HCT116 (cell line): Measurements from ENCODE around the gene NALCN. TPM values are rescaled to one million over a fixed set of nuclear protein-coding genes. Genes with fewer than 3 reads are reported as not detected.

Experiments used
- ATAC-seq: fragments of 200-7000 bp; cut with Tn5 transposase; 2 replicates; pipeline ENCODE4 v1.9.1; 2020; ENCODE audit warnings: mild to moderate bottlenecking, moderate library complexity
- BruUV-seq: library from RNA; stranded (reverse); fragments of 400-500 nt; replicated peaks from 2 replicates; lab custom pipeline; 2021; lab: Mats Ljungman, UMichigan
- CTCF ChIA-PET: fragments of 300-600 bp; sonication (Branson Sonifier 250); formaldehyde crosslinking; loops from one replicate; lab custom pipeline; 2021; ENCODE audit warnings: antibody characterized with exemption; lab: Charles Lee
- POLR2A ChIA-PET: fragments of 300-600, 350-600 bp; sonication (Branson Sonifier 250); formaldehyde crosslinking; loops from one replicate; lab custom pipeline; 2021; ENCODE audit warnings: antibody characterized with exemption; lab: Charles Lee
- RAD21 ChIA-PET, 2 experiments: fragments of 300-600 bp; sonication (Branson Sonifier 250); formaldehyde crosslinking; loops; one replicate each; lab custom pipeline; 2023; ENCODE audit warnings: low total read pairs in 2 of 2; ENCODE audit not compliant: uncharacterized antibody in 2 of 2, unreplicated experiment in 2 of 2, low non-redundant PET in 1 of 2; lab: Charles Lee
- DNase-seq: peaks from one replicate; pipeline ENCODE4 v3.0.0-alpha.2; 2010; ENCODE audit warnings: low read depth, low spot score
- H2AFZ ChIP-seq: fragments of 200-600 bp; shearing (Covaris generic), sonication (generic); 2 replicates; pipeline ENCODE4 v1.6.1; 2017; ENCODE audit warnings: low read depth, mixed run types, mixed read lengths, antibody characterized with exemption, low read length; ENCODE audit not compliant: poor library complexity, severe bottlenecking
- H3K27ac ChIP-seq: 2 replicates; pipeline ENCODE4 v1.5.1; 2012; ENCODE audit warnings: low read depth, low read length
- H3K27me3 ChIP-seq: fragments of 200-600 bp; sonication (generic); 2 replicates; pipeline ENCODE4 v1.6.1; 2016; ENCODE audit warnings: mixed run types, low read length, mixed read lengths; ENCODE audit not compliant: insufficient read depth
- H3K36me3 ChIP-seq, 2 experiments: fragments of 200-500 bp in 1 of 2; fragments of 200-600 bp in 1 of 2; sonication (Bioruptor generic) in 1 of 2; sonication (generic) in 1 of 2; 2 replicates each; pipeline versions ENCODE4 v1.5.1 to v1.6.1; 2014 to 2016; ENCODE audit warnings: low read length in 2 of 2, inconsistent platforms in 1 of 2, mixed read lengths in 1 of 2, mixed run types in 1 of 2; ENCODE audit not compliant: insufficient read depth in 2 of 2, control insufficient read depth in 1 of 2
- H3K4me1 ChIP-seq, 2 experiments: fragments of 200-600 bp in 1 of 2; sonication (generic) in 1 of 2; 2 replicates each; pipeline versions ENCODE4 v1.5.1 to v1.6.1; 2012 to 2017; ENCODE audit warnings: low read length in 2 of 2, inconsistent platforms in 1 of 2, mild to moderate bottlenecking in 1 of 2, mixed read lengths in 1 of 2, mixed run types in 1 of 2, moderate library complexity in 1 of 2; ENCODE audit not compliant: insufficient read depth in 2 of 2, control insufficient read depth in 1 of 2
- H3K4me2 ChIP-seq: fragments of 200-600 bp; sonication (generic); 2 replicates; pipeline ENCODE4 v1.6.1; 2017; ENCODE audit warnings: mixed run types, low read length, mixed read lengths
- H3K4me3 ChIP-seq, 2 experiments: fragments of 200-600 bp in 1 of 2; sonication (generic) in 1 of 2; replicated peaks in 1 of 2; 2 replicates each; pipeline ENCODE4 v1.5.1; 2011 to 2016; ENCODE audit warnings: low read length in 2 of 2, control low read depth in 1 of 2, low read depth in 1 of 2, mild to moderate bottlenecking in 1 of 2, mixed read lengths in 1 of 2, mixed run types in 1 of 2
- H3K79me2 ChIP-seq: fragments of 200-600 bp; sonication (generic); 2 replicates; pipeline ENCODE4 v1.6.1; 2017; ENCODE audit warnings: mild to moderate bottlenecking, mixed run types, low read length, moderate library complexity, mixed read lengths; ENCODE audit not compliant: insufficient read depth
- H3K9ac ChIP-seq: fragments of 200-600 bp; sonication (generic); 2 replicates; pipeline ENCODE4 v1.6.1; 2016; ENCODE audit warnings: low read length, mixed read lengths
- H3K9me2 ChIP-seq: fragments of 200-600 bp; sonication (generic), shearing (Covaris generic); 2 replicates; pipeline ENCODE4 v1.6.1; 2017; ENCODE audit warnings: mixed run types, mild to moderate bottlenecking, moderate library complexity; ENCODE audit not compliant: insufficient read depth
- H3K9me3 ChIP-seq, 2 experiments: fragments of 200-500 bp in 1 of 2; fragments of 200-600 bp in 1 of 2; sonication (Bioruptor generic) in 1 of 2; sonication (generic) in 1 of 2; 2 replicates each; pipeline ENCODE4 v1.6.1; 2014 to 2017; ENCODE audit warnings: low read length in 2 of 2, mixed read lengths in 2 of 2, inconsistent platforms in 1 of 2, low read depth in 1 of 2, mild to moderate bottlenecking in 1 of 2, mixed run types in 1 of 2, moderate library complexity in 1 of 2; ENCODE audit not compliant: control insufficient read depth in 1 of 2, insufficient read depth in 1 of 2
- H4K20me1 ChIP-seq: fragments of 200-600 bp; sonication (generic), shearing (Covaris generic); 2 replicates; pipeline ENCODE4 v1.6.1; 2017; ENCODE audit warnings: mixed run types, mild to moderate bottlenecking, moderate library complexity; ENCODE audit not compliant: insufficient read depth
- CEBPB ChIP-seq: IDR thresholded peaks from 2 replicates; pipeline ENCODE4 v1.6.1; 2012; ENCODE audit warnings: low read depth
- EGR1 ChIP-seq: IDR thresholded peaks from 2 replicates; pipeline ENCODE4 v1.6.1; 2012; ENCODE audit warnings: low read depth
- ELF1 ChIP-seq: IDR thresholded peaks from 2 replicates; pipeline ENCODE4 v1.6.1; 2012; ENCODE audit warnings: low read depth, borderline replicate concordance
- EZH2 ChIP-seq: fragments of 200-600 bp; sonication (generic); IDR thresholded peaks from 2 replicates; pipeline ENCODE4 v1.6.1; 2017; ENCODE audit warnings: antibody characterized with exemption, mixed run types
- EZH2phosphoT487 ChIP-seq: fragments of 200-600 bp; IDR thresholded peaks from 2 replicates; pipeline ENCODE4 v1.6.1; 2018; ENCODE audit warnings: antibody characterized with exemption, borderline replicate concordance
- FOSL1 ChIP-seq: IDR thresholded peaks from 2 replicates; pipeline ENCODE4 v1.6.1; 2012; ENCODE audit warnings: low read depth
- POLR2A ChIP-seq: IDR thresholded peaks from 2 replicates; pipeline ENCODE4 v1.7.0; 2011; ENCODE audit warnings: borderline replicate concordance; ENCODE audit not compliant: insufficient read depth, insufficient read length; ENCODE audit errors: extremely low read depth
- RAD21 ChIP-seq: IDR thresholded peaks from 2 replicates; pipeline ENCODE4 v1.6.1; 2012; ENCODE audit warnings: low read depth, mild to moderate bottlenecking
- SIN3A ChIP-seq: IDR thresholded peaks from 2 replicates; pipeline ENCODE4 v1.6.1; 2012; ENCODE audit warnings: low read depth
- SRF ChIP-seq: IDR thresholded peaks from 2 replicates; pipeline ENCODE4 v1.6.1; 2012; ENCODE audit warnings: low read depth
- TCF7L2 ChIP-seq: IDR thresholded peaks from 2 replicates; pipeline ENCODE4 v1.7.0; 2011; ENCODE audit warnings: borderline replicate concordance, inconsistent platforms; ENCODE audit not compliant: insufficient read depth, insufficient read length; ENCODE audit errors: extremely low read depth
- YY1 ChIP-seq: IDR thresholded peaks from 2 replicates; pipeline ENCODE4 v1.6.1; 2011; ENCODE audit warnings: low read length, low read depth, moderate library complexity, mild to moderate bottlenecking; ENCODE audit not compliant: insufficient replicate concordance; ENCODE audit errors: extremely low read depth
- ZFX ChIP-seq: fragments of 450-650 bp; IDR thresholded peaks from 2 replicates; pipeline ENCODE4 v1.6.1; 2017
- intact Hi-C: fragments of 100-400 bp; cut with micrococcal nuclease; formaldehyde crosslinking; loops from 2 replicates; pipeline ENCODE4 v1.10.0; 2022
- total RNA-seq: library from RNA; stranded (reverse); gene quantifications from one replicate; pipeline ENCODE4 v1.2.1, GENCODE V29; 2021; ENCODE audit not compliant: unreplicated experiment
- TF ChIP-seq, protein P1 (sequence below): IDR thresholded peaks from 2 replicates; pipeline ENCODE4 v1.6.1; 2011; ENCODE audit warnings: mild to moderate bottlenecking, low read length, moderate library complexity; ENCODE audit not compliant: insufficient replicate concordance; ENCODE audit errors: extremely low read depth
- TF ChIP-seq, protein P2 (sequence below), 3 experiments: fragments of 200-600 bp in 1 of 3; sonication (generic) in 1 of 3; IDR thresholded peaks in 2 of 3; conservative IDR thresholded peaks in 1 of 3; 2 replicates each; pipeline ENCODE4 v1.5.1; 2012 to 2017; ENCODE audit warnings: low read depth in 2 of 3, low read length in 2 of 3, antibody characterized with exemption in 1 of 3, borderline replicate concordance in 1 of 3, control low read depth in 1 of 3, mild to moderate bottlenecking in 1 of 3, mixed read lengths in 1 of 3, mixed run types in 1 of 3, moderate library complexity in 1 of 3; ENCODE audit not compliant: insufficient read depth in 1 of 3
- TF ChIP-seq, protein P3 (sequence below): IDR thresholded peaks from 2 replicates; pipeline ENCODE4 v1.6.1; 2012; ENCODE audit warnings: low read depth

NALCN gene
- total RNA-seq, 1 experiment from 2014 or later, result not detected

DNA sequence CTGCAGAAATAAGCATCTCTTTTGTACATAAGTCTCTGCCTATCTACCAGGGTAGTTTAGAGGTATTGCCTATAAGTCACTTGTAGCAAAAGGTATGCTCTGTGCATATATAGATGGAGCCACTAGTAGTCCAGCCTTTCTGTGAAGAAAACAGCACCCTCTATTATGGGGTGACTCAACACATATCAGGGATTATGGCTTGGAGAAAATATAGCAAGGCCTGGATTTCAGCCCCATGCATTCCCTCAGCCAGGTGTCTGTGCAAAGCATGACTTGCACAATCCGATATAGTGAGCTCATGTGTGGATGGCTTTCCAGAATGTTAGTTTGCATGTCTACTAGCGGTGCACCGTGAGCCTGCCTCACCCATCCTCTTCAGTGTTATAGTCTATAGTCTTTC lies 13.4 kb upstream of the NALCN start (continued):
- TF ChIP-seq, protein P1, sequence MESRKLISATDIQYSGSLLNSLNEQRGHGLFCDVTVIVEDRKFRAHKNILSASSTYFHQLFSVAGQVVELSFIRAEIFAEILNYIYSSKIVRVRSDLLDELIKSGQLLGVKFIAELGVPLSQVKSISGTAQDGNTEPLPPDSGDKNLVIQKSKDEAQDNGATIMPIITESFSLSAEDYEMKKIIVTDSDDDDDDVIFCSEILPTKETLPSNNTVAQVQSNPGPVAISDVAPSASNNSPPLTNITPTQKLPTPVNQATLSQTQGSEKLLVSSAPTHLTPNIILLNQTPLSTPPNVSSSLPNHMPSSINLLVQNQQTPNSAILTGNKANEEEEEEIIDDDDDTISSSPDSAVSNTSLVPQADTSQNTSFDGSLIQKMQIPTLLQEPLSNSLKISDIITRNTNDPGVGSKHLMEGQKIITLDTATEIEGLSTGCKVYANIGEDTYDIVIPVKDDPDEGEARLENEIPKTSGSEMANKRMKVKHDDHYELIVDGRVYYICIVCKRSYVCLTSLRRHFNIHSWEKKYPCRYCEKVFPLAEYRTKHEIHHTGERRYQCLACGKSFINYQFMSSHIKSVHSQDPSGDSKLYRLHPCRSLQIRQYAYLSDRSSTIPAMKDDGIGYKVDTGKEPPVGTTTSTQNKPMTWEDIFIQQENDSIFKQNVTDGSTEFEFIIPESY, result no peak
- TF ChIP-seq CEBPB, result no peak
- TF ChIP-seq RAD21, result no peak
- no peak for TF ChIP-seq EGR1

DNA sequence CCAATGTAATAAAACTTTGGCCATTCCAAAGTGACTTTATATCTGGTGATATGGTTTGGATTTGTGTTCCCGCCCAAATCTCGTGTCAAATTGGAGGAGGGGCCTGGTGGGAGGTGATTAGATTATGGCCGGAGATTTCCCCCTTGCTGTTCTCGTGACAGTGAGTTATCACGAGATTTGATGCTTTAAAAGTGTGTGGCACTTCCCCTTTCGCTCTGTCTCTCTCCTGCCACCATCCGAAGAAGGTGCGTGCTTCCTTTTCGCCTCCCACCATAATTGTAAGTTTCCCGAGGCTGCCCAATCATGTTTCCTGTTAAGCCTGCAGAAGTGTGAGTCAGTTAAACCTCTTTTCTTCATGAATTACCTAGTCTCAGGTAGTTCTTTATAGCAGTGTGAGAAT lies 9.3 kb upstream of the NALCN start:
- Histone ChIP-seq H3K9me3 (peaks cover 0 to 9% of the 10 kb centered on the region in 2 experiments; a peak in 1 of 4 replicates), H3K4me1 (no peaks in the 10 kb centered on the region), H4K20me1 (no peaks in the 10 kb centered on the region), H3K79me2 (no peaks in the 10 kb centered on the region), H2AFZ (no peak overlapping the region), H3K27ac (no peak overlapping the region), H3K4me2 (no peak overlapping the region), H3K9ac (no peak overlapping the region), H3K9me2 (no peaks in the 10 kb centered on the region), H3K27me3 (no peaks in the 10 kb centered on the region), H3K36me3 (no peaks in the 10 kb centered on the region), H3K4me3 (no peak overlapping the region)
- RAD21 ChIA-PET, result no interaction called here
- DNase-seq (no peak), ATAC-seq (no peak)
- no TSS peak for BruUV-seq
- intact Hi-C loops, result no loop called here
- POLR2A ChIA-PET, result no interaction called here
- CTCF ChIA-PET, result no interaction called here
- TF ChIP-seq TCF7L2, result no peak
- TF ChIP-seq POLR2A, result no peak
- no peak for TF ChIP-seq EZH2
- no peak for TF ChIP-seq ELF1
- no peak for TF ChIP-seq YY1
- no peak for TF ChIP-seq ZFX
- TF ChIP-seq, protein P2, sequence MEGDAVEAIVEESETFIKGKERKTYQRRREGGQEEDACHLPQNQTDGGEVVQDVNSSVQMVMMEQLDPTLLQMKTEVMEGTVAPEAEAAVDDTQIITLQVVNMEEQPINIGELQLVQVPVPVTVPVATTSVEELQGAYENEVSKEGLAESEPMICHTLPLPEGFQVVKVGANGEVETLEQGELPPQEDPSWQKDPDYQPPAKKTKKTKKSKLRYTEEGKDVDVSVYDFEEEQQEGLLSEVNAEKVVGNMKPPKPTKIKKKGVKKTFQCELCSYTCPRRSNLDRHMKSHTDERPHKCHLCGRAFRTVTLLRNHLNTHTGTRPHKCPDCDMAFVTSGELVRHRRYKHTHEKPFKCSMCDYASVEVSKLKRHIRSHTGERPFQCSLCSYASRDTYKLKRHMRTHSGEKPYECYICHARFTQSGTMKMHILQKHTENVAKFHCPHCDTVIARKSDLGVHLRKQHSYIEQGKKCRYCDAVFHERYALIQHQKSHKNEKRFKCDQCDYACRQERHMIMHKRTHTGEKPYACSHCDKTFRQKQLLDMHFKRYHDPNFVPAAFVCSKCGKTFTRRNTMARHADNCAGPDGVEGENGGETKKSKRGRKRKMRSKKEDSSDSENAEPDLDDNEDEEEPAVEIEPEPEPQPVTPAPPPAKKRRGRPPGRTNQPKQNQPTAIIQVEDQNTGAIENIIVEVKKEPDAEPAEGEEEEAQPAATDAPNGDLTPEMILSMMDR (IDR thresholded peaks at IDR 0.05 in 2 of 3, conservative IDR thresholded peaks at IDR 0.05 in 1 of 3; ENCODE audit: borderline replicate concordance in 1 of 3, insufficient read depth in 1 of 3, low read depth in 2 of 3, low read length in 2 of 3), result no peak
- no peak for TF ChIP-seq FOSL1
- TF ChIP-seq, protein P3, sequence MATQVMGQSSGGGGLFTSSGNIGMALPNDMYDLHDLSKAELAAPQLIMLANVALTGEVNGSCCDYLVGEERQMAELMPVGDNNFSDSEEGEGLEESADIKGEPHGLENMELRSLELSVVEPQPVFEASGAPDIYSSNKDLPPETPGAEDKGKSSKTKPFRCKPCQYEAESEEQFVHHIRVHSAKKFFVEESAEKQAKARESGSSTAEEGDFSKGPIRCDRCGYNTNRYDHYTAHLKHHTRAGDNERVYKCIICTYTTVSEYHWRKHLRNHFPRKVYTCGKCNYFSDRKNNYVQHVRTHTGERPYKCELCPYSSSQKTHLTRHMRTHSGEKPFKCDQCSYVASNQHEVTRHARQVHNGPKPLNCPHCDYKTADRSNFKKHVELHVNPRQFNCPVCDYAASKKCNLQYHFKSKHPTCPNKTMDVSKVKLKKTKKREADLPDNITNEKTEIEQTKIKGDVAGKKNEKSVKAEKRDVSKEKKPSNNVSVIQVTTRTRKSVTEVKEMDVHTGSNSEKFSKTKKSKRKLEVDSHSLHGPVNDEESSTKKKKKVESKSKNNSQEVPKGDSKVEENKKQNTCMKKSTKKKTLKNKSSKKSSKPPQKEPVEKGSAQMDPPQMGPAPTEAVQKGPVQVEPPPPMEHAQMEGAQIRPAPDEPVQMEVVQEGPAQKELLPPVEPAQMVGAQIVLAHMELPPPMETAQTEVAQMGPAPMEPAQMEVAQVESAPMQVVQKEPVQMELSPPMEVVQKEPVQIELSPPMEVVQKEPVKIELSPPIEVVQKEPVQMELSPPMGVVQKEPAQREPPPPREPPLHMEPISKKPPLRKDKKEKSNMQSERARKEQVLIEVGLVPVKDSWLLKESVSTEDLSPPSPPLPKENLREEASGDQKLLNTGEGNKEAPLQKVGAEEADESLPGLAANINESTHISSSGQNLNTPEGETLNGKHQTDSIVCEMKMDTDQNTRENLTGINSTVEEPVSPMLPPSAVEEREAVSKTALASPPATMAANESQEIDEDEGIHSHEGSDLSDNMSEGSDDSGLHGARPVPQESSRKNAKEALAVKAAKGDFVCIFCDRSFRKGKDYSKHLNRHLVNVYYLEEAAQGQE, result no peak
- TF ChIP-seq SRF, result no peak
- TF ChIP-seq, protein P1, result no peak
- TF ChIP-seq SIN3A, result no peak
- no peak for TF ChIP-seq EZH2phosphoT487
